Mesenchymal stem cell (in vitro differentiated cells and primary cell): Measurements from ENCODE around the gene RFTN1.

ENCODE experiments used
- DNase-seq: peaks from one replicate; pipeline ENCODE4 v3.0.0-alpha.2; 2013
- H2AFZ ChIP-seq: one replicate; pipeline ENCODE4 v1.6.1; 2013; ENCODE audit warnings: low read depth, mild to moderate bottlenecking, control low read depth, inconsistent platforms, low read length, moderate library complexity
- H2AK5ac ChIP-seq: 2 replicates; pipeline ENCODE4 v1.6.1; 2013; ENCODE audit warnings: low read length, moderate library complexity, mild to moderate bottlenecking, inconsistent platforms; ENCODE audit not compliant: severe bottlenecking
- H2BK120ac ChIP-seq: one replicate; pipeline ENCODE4 v1.6.1; 2013; ENCODE audit warnings: low read depth, mild to moderate bottlenecking, inconsistent platforms, low read length, moderate library complexity
- H2BK12ac ChIP-seq, 2 experiments: one replicate each; pipeline ENCODE4 v1.6.1; 2013; ENCODE audit warnings: inconsistent platforms in 2 of 2, low read length in 2 of 2, mild to moderate bottlenecking in 2 of 2, moderate library complexity in 2 of 2, control low read depth in 1 of 2
- H2BK15ac ChIP-seq: one replicate; pipeline ENCODE4 v1.6.1; 2013; ENCODE audit warnings: mild to moderate bottlenecking, low read depth, inconsistent platforms; ENCODE audit not compliant: poor library complexity, severe bottlenecking
- H2BK5ac ChIP-seq: 2 replicates; pipeline ENCODE4 v1.6.1; 2013; ENCODE audit warnings: low read depth, mild to moderate bottlenecking, low read length, control low read depth, inconsistent platforms; ENCODE audit not compliant: poor library complexity, severe bottlenecking
- H3K14ac ChIP-seq, 2 experiments: one replicate each; pipeline ENCODE4 v1.6.1; 2013; ENCODE audit warnings: inconsistent platforms in 2 of 2, low read length in 2 of 2, control low read depth in 1 of 2, mild to moderate bottlenecking in 1 of 2, moderate library complexity in 1 of 2
- H3K18ac ChIP-seq, 2 experiments: one replicate each; pipeline ENCODE4 v1.6.1; 2013; ENCODE audit warnings: inconsistent platforms in 2 of 2, low read length in 2 of 2, control low read depth in 1 of 2, low read depth in 1 of 2, mild to moderate bottlenecking in 1 of 2
- H3K23ac ChIP-seq, 2 experiments: one replicate each; pipeline ENCODE4 v1.6.1; 2013; ENCODE audit warnings: inconsistent platforms in 2 of 2, low read length in 2 of 2, mild to moderate bottlenecking in 2 of 2, moderate library complexity in 2 of 2, control low read depth in 1 of 2
- H3K27ac ChIP-seq: 2 replicates; pipeline ENCODE4 v1.5.1; 2013; ENCODE audit warnings: mild to moderate bottlenecking, moderate library complexity, low read length, control low read depth, inconsistent platforms; ENCODE audit not compliant: poor library complexity, severe bottlenecking
- H3K27me3 ChIP-seq, 2 experiments: 2 replicates each; pipeline versions ENCODE4 v1.6.1 to v1.7.0; 2013; ENCODE audit warnings: low read length in 2 of 2, mild to moderate bottlenecking in 2 of 2, moderate library complexity in 2 of 2, control low read depth in 1 of 2, inconsistent platforms in 1 of 2; ENCODE audit not compliant: control insufficient read depth in 1 of 2, insufficient read depth in 1 of 2
- H3K36me3 ChIP-seq, 2 experiments: 2 replicates each; pipeline versions ENCODE4 v1.6.1 to v1.7.0; 2013; ENCODE audit warnings: low read length in 2 of 2, control low read depth in 1 of 2, inconsistent platforms in 1 of 2, low read depth in 1 of 2, mild to moderate bottlenecking in 1 of 2; ENCODE audit not compliant: insufficient read depth in 2 of 2, control insufficient read depth in 1 of 2
- H3K4ac ChIP-seq, 2 experiments: one replicate each; pipeline ENCODE4 v1.6.1; 2013; ENCODE audit warnings: inconsistent platforms in 2 of 2, low read length in 2 of 2, mild to moderate bottlenecking in 2 of 2, moderate library complexity in 2 of 2, control low read depth in 1 of 2, low read depth in 1 of 2
- H3K4me1 ChIP-seq: 2 replicates; pipeline ENCODE4 v1.6.1; 2013; ENCODE audit warnings: low read depth, low read length, control low read depth; ENCODE audit not compliant: control insufficient read depth, insufficient read depth
- H3K4me2 ChIP-seq: 2 replicates; pipeline ENCODE4 v1.6.1; 2013; ENCODE audit warnings: low read length, mild to moderate bottlenecking, inconsistent platforms; ENCODE audit not compliant: poor library complexity, severe bottlenecking
- H3K4me3 ChIP-seq, 2 experiments: 2 replicates each; pipeline versions ENCODE4 v1.5.1 to v1.7.0; 2013; ENCODE audit warnings: low read length in 2 of 2, mild to moderate bottlenecking in 2 of 2, control low read depth in 1 of 2, low read depth in 1 of 2; ENCODE audit not compliant: insufficient read depth in 1 of 2
- H3K79me1 ChIP-seq: replicated peaks from 2 replicates; pipeline ENCODE4 v1.6.1; 2013; ENCODE audit warnings: mild to moderate bottlenecking, control low read depth, low read length, inconsistent platforms; ENCODE audit not compliant: poor library complexity, severe bottlenecking
- H3K9ac ChIP-seq: 2 replicates; pipeline ENCODE4 v1.7.0; 2013; ENCODE audit warnings: mild to moderate bottlenecking, low read length, moderate library complexity
- H3K9me3 ChIP-seq: 2 replicates; pipeline ENCODE4 v1.7.0; 2013; ENCODE audit warnings: mild to moderate bottlenecking, low read length; ENCODE audit not compliant: control insufficient read depth
- H4K8ac ChIP-seq: one replicate; pipeline ENCODE4 v1.6.1; 2013; ENCODE audit warnings: inconsistent platforms, mild to moderate bottlenecking, low read length, moderate library complexity
- H4K91ac ChIP-seq: one replicate; pipeline ENCODE4 v1.6.1; 2013; ENCODE audit warnings: mild to moderate bottlenecking, low read length, inconsistent platforms
- WGBS: methylation state at CpG from one replicate; pipeline ENCODE4 v1.1.7; 2013; ENCODE audit warnings: mixed read lengths; 5-methylcytosine and 5-hydroxymethylcytosine counted together

RFTN1 gene

GRCh38 chr3:16506884-16507577, 6.5 kb downstream of the RFTN1 start:
- no peak overlapping the region for H3K4me2 ChIP-seq
- no peak overlapping the region for H2BK15ac ChIP-seq
- 97% methylated on average over 2 of the region's 2 CpGs for WGBS
- H2BK120ac ChIP-seq, result no peak overlapping the region
- no peak overlapping the region for H2AK5ac ChIP-seq
- H3K4ac ChIP-seq, result no peak overlapping the region
- H3K14ac ChIP-seq, result no peak overlapping the region
- no peaks in the 10 kb centered on the region for H3K27me3 ChIP-seq
- H2AFZ ChIP-seq, result no peak overlapping the region
- H3K36me3 ChIP-seq, result peaks cover 8 to 10% of the 10 kb centered on the region in 2 experiments
- no peak overlapping the region for H4K91ac ChIP-seq
- no peak overlapping the region for H2BK12ac ChIP-seq
- peaks cover 22% of the 10 kb centered on the region for H3K79me1 ChIP-seq
- no peak overlapping the region for H3K9ac ChIP-seq
- no peaks in the 10 kb centered on the region for H3K9me3 ChIP-seq
- no peak overlapping the region for H3K4me3 ChIP-seq
- DNase-seq, result no peak
- no peak overlapping the region for H2BK5ac ChIP-seq
- H4K8ac ChIP-seq, result no peak overlapping the region
- H3K23ac ChIP-seq, result no peak overlapping the region
- H3K27ac ChIP-seq, result no peak overlapping the region
- peaks cover 16% of the 10 kb centered on the region for H3K4me1 ChIP-seq
- no peak overlapping the region for H3K18ac ChIP-seq

GRCh38 chr3:16506451-16506850, 7.0 kb downstream of the RFTN1 start:
- Histone ChIP-seq H3K4me2 (no peak overlapping the region), H2BK12ac (no peak overlapping the region), H2AFZ (no peak overlapping the region), H3K9me3 (no peaks in the 10 kb centered on the region), H3K4me1 (peaks cover 13% of the 10 kb centered on the region), H3K23ac (no peak overlapping the region), H2BK15ac (no peak overlapping the region), H3K27me3 (no peaks in the 10 kb centered on the region), H3K14ac (peak overlapping the region in 1 of 2 experiments; percentile 16), H2AK5ac (no peak overlapping the region), H4K8ac (no peak overlapping the region), H3K79me1 (peaks cover 22% of the 10 kb centered on the region), H3K36me3 (peaks cover 8 to 10% of the 10 kb centered on the region in 2 experiments), H3K18ac (no peak overlapping the region), H3K9ac (no peak overlapping the region), H2BK5ac (no peak overlapping the region), H2BK120ac (no peak overlapping the region), H3K4ac (no peak overlapping the region), H3K4me3 (no peak overlapping the region), H3K27ac (no peak overlapping the region), H4K91ac (no peak overlapping the region)
- DNase-seq, result no peak
- 88% methylated on average over 3 of the region's 3 CpGs for WGBS

- Histone ChIP-seq H2AFZ (no peak overlapping the region), H3K23ac (no peak overlapping the region), H2BK12ac (no peak overlapping the region), H3K18ac (no peak overlapping the region), H3K4me2 (no peak overlapping the region), H3K27me3 (no peaks in the 10 kb centered on the region), H2BK120ac (no peak overlapping the region), H2BK15ac (no peak overlapping the region), H2AK5ac (no peak overlapping the region), H3K4ac (no peak overlapping the region), H3K4me3 (no peak overlapping the region), H4K91ac (no peak overlapping the region), H3K9ac (no peak overlapping the region), H3K27ac (no peak overlapping the region), H3K4me1 (peaks cover 8% of the 10 kb centered on the region), H3K79me1 (peaks cover 32% of the 10 kb centered on the region), H2BK5ac (no peak overlapping the region), H3K14ac (no peak overlapping the region), H4K8ac (no peak overlapping the region), H3K9me3 (no peaks in the 10 kb centered on the region), H3K36me3 (peaks cover 14 to 22% of the 10 kb centered on the region in 2 experiments)
- WGBS, result 71% methylated on average over 4 of the region's 4 CpGs
- DNase-seq, result no peak
Measured at GRCh38 chr3:16504692-16505091, 8.8 kb downstream of the RFTN1 start.

- peaks cover 18 to 26% of the 10 kb centered on the region in 2 experiments for H3K36me3 ChIP-seq
- no peak overlapping the region for H2AK5ac ChIP-seq
- H2BK120ac ChIP-seq, result no peak overlapping the region
- no peak overlapping the region for H3K27ac ChIP-seq
- no peak overlapping the region for H2BK12ac ChIP-seq
- WGBS, result 95% methylated on average over 2 of the region's 2 CpGs
- no peaks in the 10 kb centered on the region for H3K27me3 ChIP-seq
- peaks cover 36% of the 10 kb centered on the region for H3K79me1 ChIP-seq
- no peak overlapping the region for H4K8ac ChIP-seq
- peaks cover 6% of the 10 kb centered on the region for H3K4me1 ChIP-seq
- H2BK15ac ChIP-seq, result no peak overlapping the region
- H2AFZ ChIP-seq, result no peak overlapping the region
- no peak overlapping the region for H4K91ac ChIP-seq
- H3K4me3 ChIP-seq, result no peak overlapping the region
- no peak overlapping the region for H3K18ac ChIP-seq
- no peak overlapping the region for H3K14ac ChIP-seq
- no peak overlapping the region for H3K4ac ChIP-seq
- H3K4me2 ChIP-seq, result no peak overlapping the region
- no peak overlapping the region for H3K9ac ChIP-seq
- no peak overlapping the region for H3K23ac ChIP-seq
- peak; percentile 62 for DNase-seq
- no peak overlapping the region for H2BK5ac ChIP-seq
- H3K9me3 ChIP-seq, result no peaks in the 10 kb centered on the region
Measured at GRCh38 chr3:16504242-16504641, 9.3 kb downstream of the RFTN1 start.
